Effector memory CD4-positive, alpha-beta T cell (primary cell): ENCODE measurements around the gene CLCN2.

Source experiments
- DNase-seq, 3 donors: peaks; one replicate each; pipeline ENCODE4 v3.0.0-alpha.2; 2020
- H3K27ac ChIP-seq: 2 replicates; pipeline ENCODE4 v1.7.0; 2013; ENCODE audit warnings: mild to moderate bottlenecking, low read length, moderate library complexity; ENCODE audit not compliant: insufficient read depth, poor library complexity, severe bottlenecking
- H3K27me3 ChIP-seq: replicated peaks from 2 replicates; pipeline ENCODE4 v1.7.0; 2013; ENCODE audit warnings: mild to moderate bottlenecking, low read length; ENCODE audit not compliant: insufficient read depth, control insufficient read depth, poor library complexity, severe bottlenecking
- H3K36me3 ChIP-seq: 2 replicates; pipeline ENCODE4 v1.7.0; 2013; ENCODE audit warnings: mild to moderate bottlenecking, low read length, moderate library complexity; ENCODE audit not compliant: control insufficient read depth, insufficient read depth
- H3K4me1 ChIP-seq: 2 replicates; pipeline ENCODE4 v1.7.0; 2013; ENCODE audit warnings: low read length, mild to moderate bottlenecking; ENCODE audit not compliant: control insufficient read depth, insufficient read depth, poor library complexity, severe bottlenecking
- H3K4me3 ChIP-seq: 2 replicates; pipeline ENCODE4 v1.7.0; 2013; ENCODE audit warnings: low read length, low read depth, mild to moderate bottlenecking; ENCODE audit not compliant: insufficient read depth, poor library complexity, severe bottlenecking
- H3K9me3 ChIP-seq: 2 replicates; pipeline ENCODE4 v1.7.0; 2013; ENCODE audit warnings: mild to moderate bottlenecking, low read length, moderate library complexity; ENCODE audit not compliant: control insufficient read depth

The CLCN2 gene

GRCh38 chr3:184380627-184381260, 19.3 kb upstream of the CLCN2 start:
- peaks cover 14% of the 10 kb centered on the region for H3K4me1 ChIP-seq
- H3K4me3 ChIP-seq: peak overlapping the region; percentile 53
- H3K27me3 ChIP-seq: peaks cover 27% of the 10 kb centered on the region
- no peak overlapping the region for H3K27ac ChIP-seq
- no peaks in the 10 kb centered on the region for H3K36me3 ChIP-seq
- H3K9me3 ChIP-seq: no peaks in the 10 kb centered on the region
- DNase-seq: no peak

- Histone ChIP-seq H3K4me1 (peaks cover 14% of the 10 kb centered on the region), H3K9me3 (no peaks in the 10 kb centered on the region), H3K36me3 (no peaks in the 10 kb centered on the region), H3K27ac (no peak overlapping the region), H3K4me3 (peak overlapping the region; percentile 53), H3K27me3 (peaks cover 27% of the 10 kb centered on the region)
- no peak for DNase-seq
Observed at GRCh38 chr3:184380185-184380626, 18.8 kb upstream of the CLCN2 start.

- Histone ChIP-seq H3K4me1 (peaks cover 14% of the 10 kb centered on the region), H3K4me3 (peak within 1 kb of the TSS; percentile 53), H3K27ac (no peak within 1 kb of the TSS), H3K9me3 (no peaks in the 10 kb centered on the region), H3K36me3 (no peaks in the 10 kb centered on the region), H3K27me3 (peaks cover 27% of the 10 kb centered on the region)
- no peak for DNase-seq
Observed at GRCh38 chr3:184379358-184380184, 18.2 kb upstream of the CLCN2 start, which contains the start of gene CHRD. CHRD (plus strand) TSS chr3:184380054; CDS start chr3:184380319, 265 bp downstream.

- Histone ChIP-seq H3K9me3 (no peaks in the 10 kb centered on the region), H3K4me3 (no peak overlapping the region), H3K27ac (no peak overlapping the region), H3K36me3 (no peaks in the 10 kb centered on the region), H3K4me1 (peaks cover 14% of the 10 kb centered on the region), H3K27me3 (peaks cover 27% of the 10 kb centered on the region)
- DNase-seq: no peak
Observed at GRCh38 chr3:184378651-184379357, 17.4 kb upstream of the CLCN2 start.

GRCh38 chr3:184377882-184378445, 16.6 kb upstream of the CLCN2 start, which contains the start of gene THPO:
THPO (minus strand) TSS chr3:184378207; CDS start chr3:184376259, 1,948 bp downstream.
- no peaks in the 10 kb centered on the region for H3K9me3 ChIP-seq
- no peak within 1 kb of the TSS for H3K27ac ChIP-seq
- peaks cover 27% of the 10 kb centered on the region for H3K27me3 ChIP-seq
- H3K4me1 ChIP-seq: peaks cover 14% of the 10 kb centered on the region
- H3K36me3 ChIP-seq: no peaks in the 10 kb centered on the region
- DNase-seq: no peak
- H3K4me3 ChIP-seq: no peak within 1 kb of the TSS

GRCh38 chr3:184377374-184377773, 16.0 kb upstream of the CLCN2 start:
- no peak for DNase-seq
- H3K27ac ChIP-seq: no peak overlapping the region
- no peaks in the 10 kb centered on the region for H3K36me3 ChIP-seq
- peaks cover 23% of the 10 kb centered on the region for H3K27me3 ChIP-seq
- no peak overlapping the region for H3K4me3 ChIP-seq
- no peaks in the 10 kb centered on the region for H3K9me3 ChIP-seq
- peaks cover 14% of the 10 kb centered on the region for H3K4me1 ChIP-seq

GRCh38 chr3:184375747-184376461, 14.5 kb upstream of the CLCN2 start:
- Histone ChIP-seq H3K9me3 (no peaks in the 10 kb centered on the region), H3K36me3 (no peaks in the 10 kb centered on the region), H3K4me3 (no peak overlapping the region), H3K4me1 (peaks cover 5% of the 10 kb centered on the region), H3K27me3 (peaks cover 8% of the 10 kb centered on the region), H3K27ac (no peak overlapping the region)
- DNase-seq: no peak

GRCh38 chr3:184373422-184373821, 12.0 kb upstream of the CLCN2 start:
- Histone ChIP-seq H3K4me3 (no peak overlapping the region), H3K9me3 (no peaks in the 10 kb centered on the region), H3K4me1 (no peaks in the 10 kb centered on the region), H3K27me3 (peaks cover 4% of the 10 kb centered on the region), H3K36me3 (peaks cover 4% of the 10 kb centered on the region), H3K27ac (no peak overlapping the region)
- no peak for DNase-seq

- H3K27me3 ChIP-seq: peaks cover 3% of the 10 kb centered on the region
- no peak overlapping the region for H3K4me3 ChIP-seq
- H3K4me1 ChIP-seq: no peaks in the 10 kb centered on the region
- no peak overlapping the region for H3K27ac ChIP-seq
- no peak for DNase-seq
- H3K36me3 ChIP-seq: peaks cover 9% of the 10 kb centered on the region
- no peaks in the 10 kb centered on the region for H3K9me3 ChIP-seq
Observed at GRCh38 chr3:184372911-184373310, 11.5 kb upstream of the CLCN2 start.
